GM15510 (cell line): ENCODE measurements around the gene KIF26B.

ENCODE experiments used
- POLR2A ChIP-seq: IDR thresholded peaks from 3 replicates; pipeline ENCODE4 v1.6.1; 2011; ENCODE audit warnings: borderline replicate concordance; ENCODE audit not compliant: insufficient read length; ENCODE audit errors: extremely low read depth

Gene KIF26B

DNA sequence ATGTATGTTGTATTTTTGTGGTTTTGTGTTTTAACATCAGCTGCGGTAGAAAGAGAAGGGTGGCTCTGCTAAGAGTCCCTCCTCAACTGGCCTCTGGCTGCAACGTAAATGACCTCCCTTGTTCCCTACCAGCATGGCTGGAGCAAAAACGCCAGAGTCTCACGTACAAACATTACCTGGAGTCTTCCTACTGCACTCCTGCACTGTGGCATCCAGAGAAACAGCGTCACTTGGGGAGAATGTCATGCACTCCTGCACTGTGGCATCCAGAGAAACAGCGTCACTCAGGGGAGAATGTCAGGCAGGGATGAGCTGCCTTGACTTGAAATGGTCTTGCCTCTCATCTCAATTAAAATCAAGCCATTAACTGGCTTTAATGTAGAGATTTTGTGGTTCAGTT is 314.2 kb downstream of the KIF26B start:
- TF ChIP-seq POLR2A, result no peak

DNA sequence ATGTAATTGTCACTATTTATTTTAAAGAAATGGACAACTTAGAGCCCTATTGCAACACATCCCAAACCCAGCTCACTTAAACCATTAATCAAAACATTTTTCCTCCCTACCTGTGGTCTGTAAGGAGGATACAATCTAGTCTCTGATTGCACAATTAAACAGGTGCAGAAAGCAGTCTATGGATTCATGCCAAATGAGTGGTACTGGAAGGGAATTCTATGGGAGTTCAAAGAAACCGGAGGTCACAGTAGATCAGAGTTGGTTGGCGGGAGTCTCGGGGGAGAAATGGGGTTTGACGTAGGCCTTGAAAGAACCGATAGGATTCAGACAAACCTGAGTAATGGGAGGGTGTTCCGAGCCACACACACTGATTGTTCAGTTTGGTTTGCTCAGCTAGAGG is 314.9 kb downstream of the KIF26B start:
- TF ChIP-seq POLR2A, result no peak

DNA sequence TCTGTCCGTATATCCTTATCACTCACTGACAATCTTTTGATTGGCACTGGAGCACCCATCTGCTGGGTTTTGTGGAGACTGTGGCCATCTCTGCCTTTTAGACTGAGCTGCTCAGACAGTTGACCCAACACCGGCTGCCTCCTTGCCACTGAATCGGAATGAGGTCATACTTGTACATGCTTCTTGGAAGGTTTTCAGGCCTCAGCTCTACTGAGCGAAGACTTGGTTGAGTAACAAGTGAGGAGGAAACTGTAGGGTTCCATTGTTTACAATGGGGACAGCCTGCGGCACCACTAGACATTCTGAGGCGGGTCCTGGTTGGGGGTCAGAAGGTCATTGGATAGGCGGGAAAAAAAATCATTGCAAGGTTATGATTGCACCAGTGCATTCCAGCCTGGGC is 320.3 kb downstream of the KIF26B start:
- no peak for TF ChIP-seq POLR2A

DNA sequence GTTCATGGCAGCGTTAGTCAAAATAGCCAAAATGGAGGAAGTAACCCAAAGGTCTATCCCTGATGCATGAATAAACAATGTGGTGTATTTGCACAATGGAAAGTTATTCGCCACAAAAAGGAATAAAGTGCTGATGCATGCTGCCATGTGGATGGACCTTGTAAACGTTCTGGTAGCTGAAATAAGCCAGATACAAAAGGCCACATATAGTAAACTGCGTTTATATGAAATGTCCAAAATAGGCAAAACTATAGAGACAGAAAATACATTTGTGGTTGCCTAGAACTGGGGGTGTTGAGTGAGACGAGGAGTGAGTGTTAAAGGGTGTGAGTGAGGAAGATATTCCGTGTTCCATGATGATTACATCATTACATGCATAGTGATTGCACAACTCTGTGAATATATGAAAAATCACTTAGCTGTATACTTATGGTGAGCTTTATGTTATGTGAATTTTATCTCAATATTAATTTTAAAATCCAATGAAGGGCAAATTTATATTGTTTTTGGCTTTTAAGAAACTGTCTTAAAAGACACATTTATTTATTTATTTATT is 321.3 kb downstream of the KIF26B start:
- TF ChIP-seq POLR2A, result no peak

DNA sequence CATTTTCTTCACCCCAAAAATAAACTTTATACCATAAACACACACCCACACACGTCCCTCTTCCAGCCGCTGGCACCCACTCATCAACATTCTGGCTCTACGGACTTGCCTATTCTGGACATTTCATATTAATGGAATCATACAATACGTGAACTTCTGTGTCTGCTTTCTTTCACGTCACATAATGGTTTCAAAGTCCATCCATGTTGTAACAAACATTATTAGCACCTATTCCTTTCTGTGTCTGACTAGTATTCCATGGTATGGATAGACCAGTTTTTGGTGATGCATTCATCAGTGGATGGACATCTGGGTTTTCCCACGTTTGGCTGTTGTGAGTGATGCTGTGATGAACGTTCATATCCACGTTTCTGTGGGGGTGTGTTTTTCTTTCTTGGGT is 323.2 kb downstream of the KIF26B start:
- no peak for TF ChIP-seq POLR2A

DNA sequence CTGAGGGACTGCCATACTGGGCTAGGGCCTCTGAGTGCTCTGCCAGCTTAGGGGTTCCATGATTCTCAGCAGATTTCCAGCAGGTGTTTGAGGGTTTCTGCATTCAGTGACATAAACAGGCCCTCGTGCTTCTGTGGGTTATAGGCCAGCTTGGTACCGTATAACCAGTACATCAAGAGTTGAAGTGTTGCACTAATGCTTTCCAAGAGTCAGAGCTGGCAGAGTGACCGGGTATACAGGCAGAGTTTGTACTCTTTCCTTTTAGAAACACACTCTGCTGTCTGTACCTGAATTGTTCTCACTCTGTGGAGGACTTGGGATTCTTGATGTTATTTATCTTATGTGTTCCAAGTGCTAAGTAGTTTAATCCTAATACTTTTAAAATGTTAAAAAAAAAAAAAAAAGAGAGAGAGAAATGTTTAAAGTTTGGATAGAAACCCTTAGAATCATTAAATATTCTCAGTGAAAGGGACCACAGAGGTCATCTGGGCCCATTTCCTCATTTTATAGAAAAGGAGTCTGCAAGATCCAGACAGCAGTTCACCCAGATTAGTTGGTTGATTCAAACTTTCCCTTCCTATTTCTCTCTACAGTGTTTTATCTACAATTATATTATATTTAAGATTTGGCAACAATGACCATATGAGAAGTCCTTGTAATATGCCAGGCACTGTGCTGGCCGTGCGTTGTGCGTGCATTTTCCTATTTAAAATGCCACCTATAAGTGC is 325.8 kb downstream of the KIF26B start:
- TF ChIP-seq POLR2A, result no peak

DNA sequence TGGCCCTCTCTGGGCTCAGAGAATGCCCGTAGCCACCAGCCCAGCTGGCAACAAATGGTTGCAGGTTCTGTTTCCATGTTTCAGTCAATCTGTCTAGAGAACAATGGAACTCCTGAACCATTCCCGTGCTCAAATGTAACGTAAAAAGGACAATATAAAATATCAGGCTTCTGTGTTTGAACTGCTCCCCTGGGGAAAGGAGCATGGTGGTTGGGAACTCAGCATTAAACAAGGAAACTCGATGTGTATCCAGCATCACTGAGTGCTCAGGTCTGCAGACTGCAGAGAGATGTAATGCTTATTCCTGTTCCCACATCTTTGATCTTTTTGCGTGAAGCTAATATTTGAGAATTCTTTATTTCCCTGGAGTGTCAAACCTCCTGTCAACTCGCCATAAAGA is 326.5 kb downstream of the KIF26B start:
- no peak for TF ChIP-seq POLR2A

DNA sequence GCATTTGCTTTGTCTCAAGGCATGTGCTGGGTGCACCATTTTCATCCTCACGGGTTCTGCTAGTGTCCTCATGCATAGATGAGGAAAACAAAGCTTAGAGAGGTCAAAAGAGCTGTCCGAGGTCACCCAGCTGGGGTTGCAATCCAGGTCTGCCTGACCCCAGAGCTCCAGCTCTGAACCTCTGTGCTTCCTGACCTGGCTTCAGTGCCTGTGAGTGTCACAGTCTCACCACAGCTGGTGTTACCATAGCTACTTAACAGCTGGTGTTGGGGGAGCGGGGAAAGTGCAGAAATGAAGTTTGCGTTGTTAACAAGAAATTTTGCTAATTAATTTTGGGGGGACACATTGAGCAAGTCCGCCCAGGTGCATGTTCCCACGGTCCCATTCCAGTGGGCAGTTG is 328.5 kb downstream of the KIF26B start:
- no peak for TF ChIP-seq POLR2A

DNA sequence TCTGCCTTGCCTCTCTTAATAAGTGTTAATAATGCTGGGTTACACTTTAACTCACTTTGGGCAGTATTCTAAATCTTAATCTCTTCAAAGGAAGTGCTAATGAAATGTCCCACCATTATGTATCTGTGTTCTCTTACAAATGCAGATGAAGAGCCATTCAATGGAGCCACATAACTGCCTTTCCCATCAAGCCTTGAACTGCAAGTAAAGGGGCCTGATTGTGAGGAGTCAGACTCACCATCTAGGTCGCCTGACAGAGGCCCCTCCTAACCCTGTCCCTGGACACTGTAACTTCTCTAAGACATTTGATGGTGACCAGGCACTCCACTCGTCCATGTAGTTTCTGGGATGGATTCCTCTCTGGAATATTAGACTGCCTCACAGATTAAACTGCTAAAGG is 329.4 kb downstream of the KIF26B start:
- no peak for TF ChIP-seq POLR2A

DNA sequence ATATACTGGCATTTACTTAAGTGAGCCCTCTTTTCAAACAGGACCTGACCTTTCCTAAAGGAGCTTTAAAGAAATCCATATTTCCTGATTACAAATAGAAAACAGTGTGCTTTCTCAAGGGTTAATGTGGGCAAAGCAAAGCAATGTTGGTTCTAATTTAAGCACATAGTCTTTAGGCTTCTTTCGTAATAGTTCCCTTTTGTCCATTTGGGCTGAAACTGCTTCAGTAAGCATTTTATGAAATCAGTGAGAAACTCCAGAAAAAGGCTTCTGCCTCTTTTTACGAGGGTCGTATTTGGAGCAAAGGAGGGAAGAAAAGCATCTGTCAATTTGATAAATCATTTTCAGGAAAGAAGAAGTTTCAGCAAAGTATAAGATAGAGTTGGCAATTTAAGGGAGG is 331.2 kb downstream of the KIF26B start:
- TF ChIP-seq POLR2A, result no peak

DNA sequence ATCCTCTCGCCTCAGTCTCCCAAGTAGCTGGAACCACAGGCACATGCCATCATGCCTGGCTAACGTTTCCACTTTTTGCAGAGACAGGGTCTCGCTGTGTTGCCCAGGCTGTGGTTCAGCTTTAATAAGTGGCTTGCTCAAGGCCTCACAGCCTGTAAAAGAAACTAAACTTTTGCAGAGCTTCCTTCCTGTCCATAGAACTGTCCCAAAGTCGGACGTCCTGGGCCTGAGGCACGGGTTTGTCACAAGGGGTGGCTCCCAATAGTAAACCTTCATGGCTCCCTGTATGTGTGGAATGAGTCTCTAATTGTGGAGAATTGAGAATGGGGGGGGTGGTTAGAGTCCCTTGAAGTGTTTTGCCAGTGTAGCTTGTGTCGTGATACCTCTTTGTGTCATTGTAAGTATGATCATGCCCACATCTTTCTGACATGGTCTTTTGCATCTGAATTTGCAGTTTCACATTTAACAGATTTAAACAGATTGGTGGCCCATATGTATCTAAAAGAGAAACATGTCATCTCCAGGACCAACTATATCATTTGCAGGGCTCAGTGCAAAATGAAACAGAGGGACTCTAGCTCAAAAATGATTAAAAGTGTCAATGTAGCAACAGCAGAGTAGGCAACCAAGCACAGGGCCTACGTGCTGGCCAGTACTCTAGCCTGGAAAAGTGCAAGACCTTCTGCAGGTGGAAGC is 332.1 kb downstream of the KIF26B start:
- TF ChIP-seq POLR2A, result no peak

DNA sequence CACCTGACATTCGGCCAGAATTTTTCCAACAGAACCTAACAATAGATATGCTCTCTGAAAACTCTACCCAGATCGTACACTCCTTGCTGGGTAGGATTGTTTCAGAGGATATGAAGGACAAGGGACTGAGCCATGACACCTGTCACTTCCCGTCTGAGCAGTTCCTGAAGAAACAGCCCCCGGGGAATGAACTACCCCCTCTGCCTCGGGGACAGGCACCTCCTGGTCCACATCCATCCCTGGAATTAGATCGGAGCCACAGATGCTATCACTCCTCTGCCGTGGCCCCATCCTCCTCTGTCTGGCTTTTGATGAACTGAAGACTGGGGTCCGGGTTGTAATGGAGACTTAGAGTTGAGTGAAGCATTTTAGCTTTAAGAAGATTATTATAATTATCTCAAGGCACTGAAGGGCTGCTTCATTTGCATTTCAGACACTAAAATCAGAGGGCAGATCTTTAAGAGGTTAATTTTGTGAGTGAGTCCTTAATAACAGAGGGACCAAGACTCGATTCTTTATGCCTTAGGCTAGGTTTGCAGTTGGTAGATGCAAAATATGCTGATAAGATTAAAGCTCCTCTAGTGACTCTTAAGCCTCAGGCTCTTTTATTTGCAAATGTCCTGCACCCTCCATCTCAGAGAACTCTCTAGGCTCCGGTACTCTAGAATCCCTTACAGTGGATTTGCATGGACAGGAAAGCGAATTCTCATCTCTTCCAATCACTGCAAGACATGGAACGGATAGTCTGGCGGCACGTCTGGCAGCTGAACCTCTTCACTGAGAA is 333.8 kb downstream of the KIF26B start:
- no peak for TF ChIP-seq POLR2A

DNA sequence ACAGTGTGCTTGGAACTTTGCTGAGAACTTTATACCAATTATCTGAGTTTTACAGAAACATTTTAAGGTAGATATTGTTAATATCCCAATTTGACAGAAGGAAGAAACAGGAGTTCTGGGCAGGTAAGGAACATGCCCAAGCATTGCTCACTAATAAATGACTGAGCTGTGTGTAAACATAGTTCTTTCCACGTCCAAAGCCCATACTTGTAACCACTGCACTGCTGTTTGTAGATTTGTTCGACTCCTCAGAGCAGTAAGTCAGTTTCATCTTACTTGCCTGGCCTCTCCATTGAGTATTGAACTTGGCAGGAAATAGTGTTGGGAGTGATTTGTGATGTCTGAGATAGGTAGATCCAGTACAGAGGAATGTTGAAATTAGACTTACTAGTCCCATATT is 335.1 kb downstream of the KIF26B start:
- no peak for TF ChIP-seq POLR2A

DNA sequence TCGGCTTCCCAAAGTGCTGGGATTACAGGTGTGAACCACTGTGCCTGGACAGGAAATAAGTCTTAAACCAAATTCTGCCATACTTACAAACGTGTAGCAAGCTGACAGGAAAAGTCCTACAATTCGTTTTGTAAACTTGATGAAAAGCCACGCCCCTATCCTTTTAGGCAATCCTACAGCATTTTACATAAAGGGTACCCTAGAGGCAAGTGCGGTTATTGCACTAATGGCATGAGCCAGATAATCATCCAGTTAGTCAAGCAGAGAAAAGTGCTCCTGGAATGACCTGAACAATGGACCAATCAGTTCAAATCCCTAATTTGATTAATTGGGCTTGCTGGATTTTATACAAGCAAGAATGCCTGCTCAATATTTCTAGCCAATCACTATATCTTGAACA is 338.2 kb downstream of the KIF26B start:
- TF ChIP-seq POLR2A, result no peak

DNA sequence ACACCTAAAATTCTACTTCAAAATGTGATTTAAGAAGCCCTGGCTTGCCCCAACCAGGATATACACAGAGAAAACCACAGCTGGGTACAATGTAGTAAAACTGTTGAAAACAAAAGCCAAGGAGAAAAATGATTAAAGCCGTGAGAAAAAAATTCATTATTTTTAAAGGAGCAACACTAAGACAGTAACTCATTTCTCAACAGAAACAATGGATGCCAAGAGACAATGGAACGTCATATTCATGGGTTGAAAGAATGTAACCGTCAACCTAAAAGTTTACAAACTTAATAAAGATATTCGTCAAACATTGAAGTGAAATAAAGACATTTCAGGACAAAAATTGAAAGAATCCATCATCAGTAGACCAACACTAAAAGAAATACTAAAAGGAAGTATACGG is 340.9 kb downstream of the KIF26B start:
- no peak for TF ChIP-seq POLR2A
